Mesenchymal stem cell (in vitro differentiated cells and primary cell): ENCODE measurements around the gene OLIG1.

ENCODE experiments used
- DNase-seq: peaks from one replicate; pipeline ENCODE4 v3.0.0-alpha.2; 2013
- H2AFZ ChIP-seq: one replicate; pipeline ENCODE4 v1.6.1; 2013; ENCODE audit warnings: low read depth, mild to moderate bottlenecking, control low read depth, inconsistent platforms, low read length, moderate library complexity
- H2AK5ac ChIP-seq: 2 replicates; pipeline ENCODE4 v1.6.1; 2013; ENCODE audit warnings: low read length, moderate library complexity, mild to moderate bottlenecking, inconsistent platforms; ENCODE audit not compliant: severe bottlenecking
- H2BK120ac ChIP-seq: one replicate; pipeline ENCODE4 v1.6.1; 2013; ENCODE audit warnings: low read depth, mild to moderate bottlenecking, inconsistent platforms, low read length, moderate library complexity
- H2BK12ac ChIP-seq, 2 experiments: one replicate each; pipeline ENCODE4 v1.6.1; 2013; ENCODE audit warnings: inconsistent platforms in 2 of 2, low read length in 2 of 2, mild to moderate bottlenecking in 2 of 2, moderate library complexity in 2 of 2, control low read depth in 1 of 2
- H2BK15ac ChIP-seq: one replicate; pipeline ENCODE4 v1.6.1; 2013; ENCODE audit warnings: mild to moderate bottlenecking, low read depth, inconsistent platforms; ENCODE audit not compliant: poor library complexity, severe bottlenecking
- H2BK5ac ChIP-seq: 2 replicates; pipeline ENCODE4 v1.6.1; 2013; ENCODE audit warnings: low read depth, mild to moderate bottlenecking, low read length, control low read depth, inconsistent platforms; ENCODE audit not compliant: poor library complexity, severe bottlenecking
- H3K14ac ChIP-seq, 2 experiments: one replicate each; pipeline ENCODE4 v1.6.1; 2013; ENCODE audit warnings: inconsistent platforms in 2 of 2, low read length in 2 of 2, control low read depth in 1 of 2, mild to moderate bottlenecking in 1 of 2, moderate library complexity in 1 of 2
- H3K18ac ChIP-seq, 2 experiments: one replicate each; pipeline ENCODE4 v1.6.1; 2013; ENCODE audit warnings: inconsistent platforms in 2 of 2, low read length in 2 of 2, control low read depth in 1 of 2, low read depth in 1 of 2, mild to moderate bottlenecking in 1 of 2
- H3K23ac ChIP-seq, 2 experiments: one replicate each; pipeline ENCODE4 v1.6.1; 2013; ENCODE audit warnings: inconsistent platforms in 2 of 2, low read length in 2 of 2, mild to moderate bottlenecking in 2 of 2, moderate library complexity in 2 of 2, control low read depth in 1 of 2
- H3K27ac ChIP-seq: 2 replicates; pipeline ENCODE4 v1.5.1; 2013; ENCODE audit warnings: mild to moderate bottlenecking, moderate library complexity, low read length, control low read depth, inconsistent platforms; ENCODE audit not compliant: poor library complexity, severe bottlenecking
- H3K27me3 ChIP-seq, 2 experiments: 2 replicates each; pipeline versions ENCODE4 v1.6.1 to v1.7.0; 2013; ENCODE audit warnings: low read length in 2 of 2, mild to moderate bottlenecking in 2 of 2, moderate library complexity in 2 of 2, control low read depth in 1 of 2, inconsistent platforms in 1 of 2; ENCODE audit not compliant: control insufficient read depth in 1 of 2, insufficient read depth in 1 of 2
- H3K36me3 ChIP-seq, 2 experiments: 2 replicates each; pipeline versions ENCODE4 v1.6.1 to v1.7.0; 2013; ENCODE audit warnings: low read length in 2 of 2, control low read depth in 1 of 2, inconsistent platforms in 1 of 2, low read depth in 1 of 2, mild to moderate bottlenecking in 1 of 2; ENCODE audit not compliant: insufficient read depth in 2 of 2, control insufficient read depth in 1 of 2
- H3K4ac ChIP-seq, 2 experiments: one replicate each; pipeline ENCODE4 v1.6.1; 2013; ENCODE audit warnings: inconsistent platforms in 2 of 2, low read length in 2 of 2, mild to moderate bottlenecking in 2 of 2, moderate library complexity in 2 of 2, control low read depth in 1 of 2, low read depth in 1 of 2
- H3K4me1 ChIP-seq: 2 replicates; pipeline ENCODE4 v1.6.1; 2013; ENCODE audit warnings: low read depth, low read length, control low read depth; ENCODE audit not compliant: control insufficient read depth, insufficient read depth
- H3K4me2 ChIP-seq: 2 replicates; pipeline ENCODE4 v1.6.1; 2013; ENCODE audit warnings: low read length, mild to moderate bottlenecking, inconsistent platforms; ENCODE audit not compliant: poor library complexity, severe bottlenecking
- H3K4me3 ChIP-seq, 2 experiments: 2 replicates each; pipeline versions ENCODE4 v1.5.1 to v1.7.0; 2013; ENCODE audit warnings: low read length in 2 of 2, mild to moderate bottlenecking in 2 of 2, control low read depth in 1 of 2, low read depth in 1 of 2; ENCODE audit not compliant: insufficient read depth in 1 of 2
- H3K79me1 ChIP-seq: replicated peaks from 2 replicates; pipeline ENCODE4 v1.6.1; 2013; ENCODE audit warnings: mild to moderate bottlenecking, control low read depth, low read length, inconsistent platforms; ENCODE audit not compliant: poor library complexity, severe bottlenecking
- H3K9ac ChIP-seq: 2 replicates; pipeline ENCODE4 v1.7.0; 2013; ENCODE audit warnings: mild to moderate bottlenecking, low read length, moderate library complexity
- H3K9me3 ChIP-seq: 2 replicates; pipeline ENCODE4 v1.7.0; 2013; ENCODE audit warnings: mild to moderate bottlenecking, low read length; ENCODE audit not compliant: control insufficient read depth
- H4K8ac ChIP-seq: one replicate; pipeline ENCODE4 v1.6.1; 2013; ENCODE audit warnings: inconsistent platforms, mild to moderate bottlenecking, low read length, moderate library complexity
- H4K91ac ChIP-seq: one replicate; pipeline ENCODE4 v1.6.1; 2013; ENCODE audit warnings: mild to moderate bottlenecking, low read length, inconsistent platforms
- WGBS: methylation state at CpG from one replicate; pipeline ENCODE4 v1.1.7; 2013; ENCODE audit warnings: mixed read lengths; 5-methylcytosine and 5-hydroxymethylcytosine counted together

OLIG1 gene

DNA sequence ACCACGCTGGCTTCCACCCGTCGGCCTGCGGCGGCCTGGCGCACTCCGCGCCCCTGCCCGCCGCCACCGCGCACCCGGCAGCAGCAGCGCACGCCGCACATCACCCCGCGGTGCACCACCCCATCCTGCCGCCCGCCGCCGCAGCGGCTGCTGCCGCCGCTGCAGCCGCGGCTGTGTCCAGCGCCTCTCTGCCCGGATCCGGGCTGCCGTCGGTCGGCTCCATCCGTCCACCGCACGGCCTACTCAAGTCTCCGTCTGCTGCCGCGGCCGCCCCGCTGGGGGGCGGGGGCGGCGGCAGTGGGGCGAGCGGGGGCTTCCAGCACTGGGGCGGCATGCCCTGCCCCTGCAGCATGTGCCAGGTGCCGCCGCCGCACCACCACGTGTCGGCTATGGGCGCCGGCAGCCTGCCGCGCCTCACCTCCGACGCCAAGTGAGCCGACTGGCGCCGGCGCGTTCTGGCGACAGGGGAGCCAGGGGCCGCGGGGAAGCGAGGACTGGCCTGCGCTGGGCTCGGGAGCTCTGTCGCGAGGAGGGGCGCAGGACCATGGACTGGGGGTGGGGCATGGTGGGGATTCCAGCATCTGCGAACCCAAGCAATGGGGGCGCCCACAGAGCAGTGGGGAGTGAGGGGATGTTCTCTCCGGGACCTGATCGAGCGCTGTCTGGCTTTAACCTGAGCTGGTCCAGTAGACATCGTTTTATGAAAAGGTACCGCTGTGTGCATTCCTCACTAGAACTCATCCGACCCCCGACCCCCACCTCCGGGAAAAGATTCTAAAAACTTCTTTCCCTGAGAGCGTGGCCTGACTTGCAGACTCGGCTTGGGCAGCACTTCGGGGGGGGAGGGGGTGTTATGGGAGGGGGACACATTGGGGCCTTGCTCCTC lies 42.3 kb upstream of the OLIG1 start:
- no peak overlapping the region for H3K4me3 ChIP-seq
- no peak overlapping the region for H3K4me2 ChIP-seq
- WGBS = 60% methylated on average over 79 of the region's 85 CpGs
- no peak overlapping the region for H3K4ac ChIP-seq
- H2BK15ac ChIP-seq = no peak overlapping the region
- H4K8ac ChIP-seq = no peak overlapping the region
- H3K18ac ChIP-seq = no peak overlapping the region
- no peak overlapping the region for H2AK5ac ChIP-seq
- H3K9ac ChIP-seq = no peak overlapping the region
- no peak overlapping the region for H2BK5ac ChIP-seq
- peaks cover 13% of the 10 kb centered on the region for H3K4me1 ChIP-seq
- no peak overlapping the region for H4K91ac ChIP-seq
- no peak overlapping the region for H2AFZ ChIP-seq
- H3K23ac ChIP-seq = no peak overlapping the region
- H2BK120ac ChIP-seq = no peak overlapping the region
- DNase-seq = no peak
- no peak overlapping the region for H3K27ac ChIP-seq
- no peak overlapping the region for H2BK12ac ChIP-seq
- H3K79me1 ChIP-seq = no peaks in the 10 kb centered on the region
- peaks cover 92 to 99% of the 10 kb centered on the region in 2 experiments for H3K27me3 ChIP-seq
- H3K14ac ChIP-seq = no peak overlapping the region
- peaks cover 8% of the 10 kb centered on the region for H3K9me3 ChIP-seq
- no peaks in the 10 kb centered on the region for H3K36me3 ChIP-seq

DNA sequence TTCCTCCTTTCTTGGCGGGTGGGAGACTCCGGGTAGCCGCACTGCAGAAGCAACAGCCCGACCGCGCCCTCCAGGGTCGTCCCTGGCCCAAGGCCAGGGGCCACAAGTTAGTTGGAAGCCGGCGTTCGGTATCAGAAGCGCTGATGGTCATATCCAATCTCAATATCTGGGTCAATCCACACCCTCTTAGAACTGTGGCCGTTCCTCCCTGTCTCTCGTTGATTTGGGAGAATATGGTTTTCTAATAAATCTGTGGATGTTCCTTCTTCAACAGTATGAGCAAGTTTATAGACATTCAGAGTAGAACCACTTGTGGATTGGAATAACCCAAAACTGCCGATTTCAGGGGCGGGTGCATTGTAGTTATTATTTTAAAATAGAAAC lies 41.7 kb upstream of the OLIG1 start:
- Histone ChIP-seq H3K27me3 (peaks cover 90 to 99% of the 10 kb centered on the region in 2 experiments), H3K9ac (no peak overlapping the region), H3K23ac (no peak overlapping the region), H2BK5ac (no peak overlapping the region), H3K14ac (no peak overlapping the region), H3K4me3 (no peak overlapping the region), H3K36me3 (no peaks in the 10 kb centered on the region), H3K27ac (no peak overlapping the region), H3K4me2 (no peak overlapping the region), H2AFZ (no peak overlapping the region), H2AK5ac (no peak overlapping the region), H3K9me3 (peaks cover 8% of the 10 kb centered on the region), H3K18ac (no peak overlapping the region), H2BK12ac (no peak overlapping the region), H3K4ac (no peak overlapping the region), H4K8ac (no peak overlapping the region), H3K79me1 (no peaks in the 10 kb centered on the region), H2BK120ac (no peak overlapping the region), H2BK15ac (no peak overlapping the region), H3K4me1 (peaks cover 13% of the 10 kb centered on the region), H4K91ac (no peak overlapping the region)
- WGBS = 76% methylated on average over 9 of the region's 15 CpGs
- no peak for DNase-seq

GRCh38 chr21:33028773-33029384 lies 41.1 kb upstream of the OLIG1 start:
- H2AFZ ChIP-seq = no peak overlapping the region
- H4K8ac ChIP-seq = no peak overlapping the region
- no peaks in the 10 kb centered on the region for H3K36me3 ChIP-seq
- no peak overlapping the region for H2BK120ac ChIP-seq
- 63% methylated on average over 25 of the region's 28 CpGs for WGBS
- DNase-seq = no peak
- H2BK5ac ChIP-seq = no peak overlapping the region
- no peak overlapping the region for H2BK15ac ChIP-seq
- peak overlapping the region in 1 of 2 experiments; percentile 48 for H3K4me3 ChIP-seq
- no peak overlapping the region for H3K14ac ChIP-seq
- H3K9me3 ChIP-seq = peaks cover 8% of the 10 kb centered on the region
- no peak overlapping the region for H4K91ac ChIP-seq
- no peak overlapping the region for H2BK12ac ChIP-seq
- no peak overlapping the region for H3K23ac ChIP-seq
- H3K4me2 ChIP-seq = no peak overlapping the region
- no peak overlapping the region for H3K9ac ChIP-seq
- H3K4me1 ChIP-seq = peaks cover 12% of the 10 kb centered on the region
- no peak overlapping the region for H3K18ac ChIP-seq
- H3K4ac ChIP-seq = no peak overlapping the region
- H3K27ac ChIP-seq = no peak overlapping the region
- peaks cover 90 to 99% of the 10 kb centered on the region in 2 experiments for H3K27me3 ChIP-seq
- no peak overlapping the region for H2AK5ac ChIP-seq
- H3K79me1 ChIP-seq = no peaks in the 10 kb centered on the region

- H2AK5ac ChIP-seq = no peak overlapping the region
- no peaks in the 10 kb centered on the region for H3K36me3 ChIP-seq
- no peak overlapping the region for H2BK120ac ChIP-seq
These were observed 40.5 kb upstream of the OLIG1 start for GRCh38 chr21:33029385-33029921.

More at GRCh38 chr21:33029385-33029921, 40.5 kb upstream of the OLIG1 start:
- Histone ChIP-seq H3K4me3 (peak overlapping the region in 1 of 2 experiments; percentile 48), H2BK15ac (no peak overlapping the region), H3K79me1 (no peaks in the 10 kb centered on the region), H3K23ac (no peak overlapping the region), H3K14ac (no peak overlapping the region), H2AFZ (no peak overlapping the region), H3K9me3 (peaks cover 8% of the 10 kb centered on the region), H4K91ac (no peak overlapping the region), H3K27ac (no peak overlapping the region), H3K4ac (no peak overlapping the region), H3K9ac (no peak overlapping the region), H2BK12ac (no peak overlapping the region), H3K27me3 (peaks cover 90 to 99% of the 10 kb centered on the region in 2 experiments), H3K4me2 (no peak overlapping the region), H4K8ac (no peak overlapping the region), H3K18ac (no peak overlapping the region), H2BK5ac (no peak overlapping the region), H3K4me1 (peaks cover 12% of the 10 kb centered on the region)
- 47% methylated on average over 19 of the region's 19 CpGs for WGBS
- DNase-seq = no peak
